DOHH2 (cell line): ENCODE results near the gene ASF1A.
"Not testable (repeated sequence)": the region's sequence is repeated elsewhere in the genome, so short reads cannot be mapped to it uniquely, and the experiment has no call there.

ENCODE experiments used
- H3F3A ChIP-seq: fragments of 200-600 bp; sonication (generic), shearing (Covaris generic); 2 replicates; pipeline ENCODE4 v1.6.0; 2016; ENCODE audit warnings: antibody characterized with exemption, mild to moderate bottlenecking; ENCODE audit not compliant: control insufficient read depth, insufficient read depth
- H3K27ac ChIP-seq: fragments of 200-600 bp; sonication (generic); 2 replicates; pipeline ENCODE4 v1.5.1; 2014; ENCODE audit warnings: low read depth, mild to moderate bottlenecking, low read length, moderate library complexity
- H3K27me3 ChIP-seq: fragments of 200-600 bp; sonication (generic); 2 replicates; pipeline ENCODE4 v1.6.1; 2014; ENCODE audit warnings: mild to moderate bottlenecking, low read length, mixed read lengths; ENCODE audit not compliant: control insufficient read depth
- H3K36me3 ChIP-seq: fragments of 200-600 bp; sonication (generic); 2 replicates; pipeline ENCODE4 v1.6.1; 2014; ENCODE audit warnings: mild to moderate bottlenecking, low read length, moderate library complexity, mixed read lengths; ENCODE audit not compliant: control insufficient read depth
- H3K4me1 ChIP-seq: fragments of 200-600 bp; sonication (generic); 2 replicates; pipeline ENCODE4 v1.6.1; 2014; ENCODE audit warnings: mild to moderate bottlenecking, low read length, mixed read lengths; ENCODE audit not compliant: control insufficient read depth
- H3K4me2 ChIP-seq: fragments of 200-600 bp; sonication (generic); 2 replicates; pipeline ENCODE4 v1.6.0; 2014; ENCODE audit warnings: mild to moderate bottlenecking, low read length, moderate library complexity
- H3K4me3 ChIP-seq: fragments of 200-600 bp; sonication (generic); 2 replicates; pipeline ENCODE4 v1.5.1; 2014; ENCODE audit warnings: mild to moderate bottlenecking, low read length, mixed read lengths
- H3K79me2 ChIP-seq: fragments of 200-600 bp; sonication (generic); 2 replicates; pipeline ENCODE4 v1.6.1; 2014; ENCODE audit warnings: mild to moderate bottlenecking, low read length, mixed read lengths; ENCODE audit not compliant: control insufficient read depth
- H3K9me2 ChIP-seq: fragments of 200-600 bp; sonication (generic); replicated peaks from 2 replicates; pipeline ENCODE4 v1.6.1; 2014; ENCODE audit warnings: mild to moderate bottlenecking, low read length, mixed read lengths; ENCODE audit not compliant: control insufficient read depth
- H3K9me3 ChIP-seq: fragments of 200-600 bp; sonication (generic); 2 replicates; pipeline ENCODE4 v1.6.1; 2014; ENCODE audit warnings: antibody characterized with exemption, low read length, mixed read lengths; ENCODE audit not compliant: control insufficient read depth, insufficient read depth
- H4K20me1 ChIP-seq: fragments of 200-600 bp; sonication (generic); 2 replicates; pipeline ENCODE4 v1.6.0; 2014; ENCODE audit warnings: low read depth, mild to moderate bottlenecking, antibody characterized with exemption, low read length, moderate library complexity; ENCODE audit not compliant: control insufficient read depth, insufficient read depth
- EZH2phosphoT487 ChIP-seq: fragments of 200-600 bp; sonication (generic); IDR thresholded peaks from 2 replicates; pipeline ENCODE4 v1.6.1; 2017; ENCODE audit warnings: borderline replicate concordance, mild to moderate bottlenecking, antibody characterized with exemption, low read length, moderate library complexity, mixed read lengths
- TF ChIP-seq, protein P1 (sequence below): fragments of 200-600 bp; sonication (generic); IDR thresholded peaks from one replicate; pipeline ENCODE4 v1.5.1; 2014; ENCODE audit warnings: antibody characterized with exemption, mild to moderate bottlenecking, low read depth, low read length; ENCODE audit not compliant: poor library complexity, severe bottlenecking

The ASF1A gene

GRCh38 chr6:118865100-118865391 lies 28.9 kb upstream of the ASF1A start:
- no peaks in the 10 kb centered on the region; the same call in 1 of the 2 replicates for H3K36me3 ChIP-seq
- no peaks in the 10 kb centered on the region for H3K9me2 ChIP-seq
- peaks cover 8% of the 10 kb centered on the region; the same call in 1 of the 2 replicates for H3K9me3 ChIP-seq
- H3F3A ChIP-seq: no peaks in the 10 kb centered on the region
- H3K27me3 ChIP-seq: no peaks in the 10 kb centered on the region
- TF ChIP-seq, protein P1, sequence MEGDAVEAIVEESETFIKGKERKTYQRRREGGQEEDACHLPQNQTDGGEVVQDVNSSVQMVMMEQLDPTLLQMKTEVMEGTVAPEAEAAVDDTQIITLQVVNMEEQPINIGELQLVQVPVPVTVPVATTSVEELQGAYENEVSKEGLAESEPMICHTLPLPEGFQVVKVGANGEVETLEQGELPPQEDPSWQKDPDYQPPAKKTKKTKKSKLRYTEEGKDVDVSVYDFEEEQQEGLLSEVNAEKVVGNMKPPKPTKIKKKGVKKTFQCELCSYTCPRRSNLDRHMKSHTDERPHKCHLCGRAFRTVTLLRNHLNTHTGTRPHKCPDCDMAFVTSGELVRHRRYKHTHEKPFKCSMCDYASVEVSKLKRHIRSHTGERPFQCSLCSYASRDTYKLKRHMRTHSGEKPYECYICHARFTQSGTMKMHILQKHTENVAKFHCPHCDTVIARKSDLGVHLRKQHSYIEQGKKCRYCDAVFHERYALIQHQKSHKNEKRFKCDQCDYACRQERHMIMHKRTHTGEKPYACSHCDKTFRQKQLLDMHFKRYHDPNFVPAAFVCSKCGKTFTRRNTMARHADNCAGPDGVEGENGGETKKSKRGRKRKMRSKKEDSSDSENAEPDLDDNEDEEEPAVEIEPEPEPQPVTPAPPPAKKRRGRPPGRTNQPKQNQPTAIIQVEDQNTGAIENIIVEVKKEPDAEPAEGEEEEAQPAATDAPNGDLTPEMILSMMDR: no peak
- TF ChIP-seq EZH2phosphoT487: no peak
- no peak overlapping the region for H3K4me3 ChIP-seq
- H3K4me2 ChIP-seq: no peak overlapping the region
- peaks cover 25% of the 10 kb centered on the region for H3K79me2 ChIP-seq
- H4K20me1 ChIP-seq: no peaks in the 10 kb centered on the region
- H3K4me1 ChIP-seq: peaks cover 7% of the 10 kb centered on the region; the same call in 1 of the 2 replicates
- no peak overlapping the region for H3K27ac ChIP-seq

- Histone ChIP-seq H3K4me2 (no peak overlapping the region), H3K79me2 (peaks cover 44% of the 10 kb centered on the region), H3K27ac (no peak overlapping the region), H3K27me3 (no peaks in the 10 kb centered on the region), H3K36me3 (no peaks in the 10 kb centered on the region), H3K9me3 (no peaks in the 10 kb centered on the region), H3K9me2 (no peaks in the 10 kb centered on the region), H3F3A (no peaks in the 10 kb centered on the region), H3K4me3 (no peak overlapping the region), H3K4me1 (peaks cover 7% of the 10 kb centered on the region; the same call in 1 of the 2 replicates), H4K20me1 (no peaks in the 10 kb centered on the region)
- TF ChIP-seq, protein P1: no peak
- no peak for TF ChIP-seq EZH2phosphoT487
Measured at GRCh38 chr6:118867181-118867580, 26.8 kb upstream of the ASF1A start.

DNA sequence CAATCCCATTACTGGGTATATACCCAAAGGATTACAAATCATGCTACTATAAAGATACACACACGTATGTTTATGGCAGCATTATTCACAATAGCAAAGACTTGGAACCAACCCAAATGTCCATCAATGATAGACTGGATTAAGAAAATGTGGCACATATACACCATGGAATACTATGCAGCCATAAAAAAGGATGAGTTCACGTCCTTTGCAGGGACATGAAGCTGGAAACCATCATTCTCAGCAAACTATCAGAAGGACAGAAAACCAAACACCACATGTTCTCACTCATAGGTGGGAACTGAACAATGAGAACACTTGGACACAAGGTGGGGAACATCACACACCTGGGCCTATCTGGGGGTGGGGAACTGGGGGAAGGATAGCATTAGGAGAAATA lies 25.1 kb upstream of the ASF1A start:
- H3K4me3 ChIP-seq, H3K27me3 ChIP-seq, H3K27ac ChIP-seq, H3F3A ChIP-seq, H3K36me3 ChIP-seq, H3K4me2 ChIP-seq, H3K9me2 ChIP-seq, H3K9me3 ChIP-seq, H4K20me1 ChIP-seq: not testable (repeated sequence)
- peaks cover 12% of the 10 kb centered on the region for H3K4me1 ChIP-seq
- peaks cover 44% of the 10 kb centered on the region for H3K79me2 ChIP-seq

GRCh38 chr6:118869350-118869749 lies 24.6 kb upstream of the ASF1A start:
- Histone ChIP-seq H3K79me2 (peaks cover 44% of the 10 kb centered on the region), H3K27ac (no peak overlapping the region)

More at GRCh38 chr6:118869350-118869749, 24.6 kb upstream of the ASF1A start:
- Histone ChIP-seq H3K9me2 (no peaks in the 10 kb centered on the region), H3K36me3 (no peaks in the 10 kb centered on the region), H3K9me3 (no peaks in the 10 kb centered on the region), H4K20me1 (no peaks in the 10 kb centered on the region), H3F3A (no peaks in the 10 kb centered on the region), H3K27me3 (no peaks in the 10 kb centered on the region), H3K4me2 (no peak overlapping the region), H3K4me3 (no peak overlapping the region), H3K4me1 (peaks cover 12% of the 10 kb centered on the region)
- TF ChIP-seq, protein P1: no peak
- no peak for TF ChIP-seq EZH2phosphoT487
